CD4-positive, alpha-beta T cell treated with Interleukin-4 for 1 hour (primary cell): ENCODE results near the gene CYBB.

Experiments
- DNase-seq, 2 donors: peaks; one replicate each; pipeline ENCODE4 v3.0.0-alpha.2; 2020 to 2022

CYBB gene

GRCh38 chrX:37786624-37787422 is 7.0 kb downstream of the CYBB start:
- peak in 1 of 2 donors; percentile 27 for DNase-seq

GRCh38 chrX:37787423-37787869 is 7.6 kb downstream of the CYBB start:
- DNase-seq = peak; percentile 3 to 26

GRCh38 chrX:37796310-37796709 is 16.5 kb downstream of the CYBB start:
- DNase-seq = no peak

GRCh38 chrX:37796805-37797204 is 16.9 kb downstream of the CYBB start:
- DNase-seq = peak; percentile 4 to 66

GRCh38 chrX:37799936-37800335 is 20.1 kb downstream of the CYBB start:
- no peak for DNase-seq

- DNase-seq = no peak
These were observed 20.9 kb downstream of the CYBB start for GRCh38 chrX:37800717-37801116.

- no peak for DNase-seq
These were observed 22.2 kb downstream of the CYBB start for GRCh38 chrX:37802028-37802427.

GRCh38 chrX:37803057-37803456 is 23.2 kb downstream of the CYBB start:
- DNase-seq = no peak

GRCh38 chrX:37809970-37810369 is 30.1 kb downstream of the CYBB start:
- no peak for DNase-seq

GRCh38 chrX:37812110-37812509 is 32.3 kb downstream of the CYBB start:
- DNase-seq = no peak

GRCh38 chrX:37813570-37813969 is 33.7 kb downstream of the CYBB start:
- no peak for DNase-seq

- DNase-seq = no peak
These were observed 35.5 kb downstream of the CYBB start for GRCh38 chrX:37815366-37815765.

- no peak for DNase-seq
These were observed 36.9 kb downstream of the CYBB start for GRCh38 chrX:37816766-37817165.

- no peak for DNase-seq
These were observed 37.3 kb downstream of the CYBB start for GRCh38 chrX:37817176-37817575.

GRCh38 chrX:37817579-37817978 is 37.7 kb downstream of the CYBB start:
- no peak for DNase-seq

GRCh38 chrX:37818031-37818430 is 38.2 kb downstream of the CYBB start:
- DNase-seq = peak in 1 of 2 donors; percentile 28

GRCh38 chrX:37820646-37821045 is 40.8 kb downstream of the CYBB start:
- DNase-seq = no peak

GRCh38 chrX:37824491-37825214 is 44.8 kb downstream of the CYBB start:
- DNase-seq = no peak

GRCh38 chrX:37825215-37825842 is 45.5 kb downstream of the CYBB start:
- peak; percentile 64 to 67 for DNase-seq

GRCh38 chrX:37829721-37830120 is 49.9 kb downstream of the CYBB start:
- no peak for DNase-seq

GRCh38 chrX:37830371-37830770 is 50.5 kb downstream of the CYBB start:
- DNase-seq = no peak

- DNase-seq = no peak
These were observed 55.1 kb downstream of the CYBB start for GRCh38 chrX:37834937-37835336.

- DNase-seq = no peak
These were observed 61.1 kb downstream of the CYBB start for GRCh38 chrX:37840931-37841330.

- DNase-seq = no peak
These were observed 64.8 kb downstream of the CYBB start for GRCh38 chrX:37844622-37845021.
